ENCODE results near the gene BST2.

The BST2 gene

GRCh38 chr19:17405250-17406045, at the start of gene BST2:
Gene BST2, minus strand, starts transcription at chr19:17405630. Its CDS starts 55 bp downstream, at chr19:17405575.
- DNase-seq: no peak

DNA sequence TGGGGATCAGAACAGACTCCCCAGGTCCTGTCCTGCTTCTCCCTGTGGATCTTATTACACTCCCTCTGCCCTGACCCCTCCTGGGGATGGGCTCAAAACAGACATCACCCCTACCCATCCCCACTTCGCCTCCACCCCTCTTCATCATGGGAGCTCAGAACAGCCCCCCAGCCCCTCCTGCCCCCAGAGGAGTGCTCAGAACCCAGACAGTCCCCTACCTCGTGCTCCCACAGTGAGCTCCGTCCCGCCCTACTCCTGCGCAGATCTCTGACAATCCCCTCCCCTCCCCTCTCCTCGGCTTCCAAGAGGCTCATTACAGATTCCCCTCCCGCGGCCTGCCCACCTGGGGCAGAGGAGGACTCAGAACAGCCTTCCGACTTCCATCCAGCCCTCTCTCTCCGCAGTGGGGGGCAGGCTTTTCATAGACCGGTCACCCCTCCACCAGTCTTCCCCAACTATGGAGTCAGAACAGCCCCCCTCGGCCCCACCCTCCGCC, 49.2 kb upstream of the BST2 start:
- no peak for DNase-seq

DNA sequence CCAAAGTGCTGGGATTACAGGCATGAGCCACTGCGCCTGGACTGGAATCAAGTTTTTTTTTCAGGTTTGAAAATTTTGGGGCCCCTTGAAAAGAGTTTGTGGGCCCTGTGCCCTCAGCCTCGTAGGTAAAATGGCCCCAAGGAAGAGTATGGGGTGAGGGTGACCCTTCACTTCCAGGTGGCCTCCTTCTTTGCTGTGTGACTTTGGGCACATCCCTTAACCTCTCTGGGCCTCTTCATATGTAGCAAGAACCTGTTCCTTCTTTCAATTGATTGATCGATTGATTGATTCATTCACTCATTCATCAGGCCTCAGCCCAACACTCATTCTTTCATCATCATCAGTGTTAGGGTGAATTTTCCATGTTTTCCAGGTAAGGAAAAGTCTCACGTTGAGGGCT, 46.4 kb upstream of the BST2 start:
- no peak for DNase-seq

DNA sequence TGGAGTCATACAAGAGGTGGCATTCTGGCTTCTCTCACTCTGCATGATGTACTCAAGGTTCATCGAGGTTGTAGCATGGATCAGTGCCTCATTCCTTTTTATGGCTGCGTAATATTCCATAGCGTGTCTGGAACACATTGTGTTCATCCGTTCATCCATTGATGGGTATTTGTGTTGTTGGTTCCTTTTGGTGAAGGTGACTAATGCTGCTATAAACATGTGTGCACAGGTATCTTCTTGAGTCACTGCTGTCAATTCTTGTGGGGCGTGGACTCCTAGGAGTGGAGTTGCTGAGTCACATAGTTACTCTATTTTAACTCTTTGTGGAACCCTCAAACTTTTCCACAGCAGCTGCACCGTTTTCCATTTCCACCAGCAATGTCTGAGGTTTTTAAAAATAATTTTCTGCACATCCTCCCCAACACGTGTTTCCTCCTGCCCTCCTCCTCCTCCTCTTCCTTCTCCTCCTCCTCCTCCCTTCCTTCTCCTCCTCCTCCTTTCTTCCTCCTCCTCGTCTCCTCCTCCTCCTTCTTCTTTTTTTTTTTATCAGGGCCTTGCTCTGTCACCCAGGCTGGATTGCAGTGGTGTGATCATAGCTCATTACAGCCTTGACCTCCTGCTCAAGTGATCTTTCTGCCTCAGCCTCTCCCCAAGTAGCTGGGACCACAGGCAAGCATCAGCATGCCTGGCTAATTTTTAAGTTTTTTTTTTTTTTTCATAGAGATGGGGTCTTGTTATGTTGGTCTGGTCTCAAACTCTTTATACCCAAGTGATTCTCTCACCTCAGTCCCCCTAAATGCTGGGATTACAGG, 45.0 kb upstream of the BST2 start:
- no peak for DNase-seq

DNA sequence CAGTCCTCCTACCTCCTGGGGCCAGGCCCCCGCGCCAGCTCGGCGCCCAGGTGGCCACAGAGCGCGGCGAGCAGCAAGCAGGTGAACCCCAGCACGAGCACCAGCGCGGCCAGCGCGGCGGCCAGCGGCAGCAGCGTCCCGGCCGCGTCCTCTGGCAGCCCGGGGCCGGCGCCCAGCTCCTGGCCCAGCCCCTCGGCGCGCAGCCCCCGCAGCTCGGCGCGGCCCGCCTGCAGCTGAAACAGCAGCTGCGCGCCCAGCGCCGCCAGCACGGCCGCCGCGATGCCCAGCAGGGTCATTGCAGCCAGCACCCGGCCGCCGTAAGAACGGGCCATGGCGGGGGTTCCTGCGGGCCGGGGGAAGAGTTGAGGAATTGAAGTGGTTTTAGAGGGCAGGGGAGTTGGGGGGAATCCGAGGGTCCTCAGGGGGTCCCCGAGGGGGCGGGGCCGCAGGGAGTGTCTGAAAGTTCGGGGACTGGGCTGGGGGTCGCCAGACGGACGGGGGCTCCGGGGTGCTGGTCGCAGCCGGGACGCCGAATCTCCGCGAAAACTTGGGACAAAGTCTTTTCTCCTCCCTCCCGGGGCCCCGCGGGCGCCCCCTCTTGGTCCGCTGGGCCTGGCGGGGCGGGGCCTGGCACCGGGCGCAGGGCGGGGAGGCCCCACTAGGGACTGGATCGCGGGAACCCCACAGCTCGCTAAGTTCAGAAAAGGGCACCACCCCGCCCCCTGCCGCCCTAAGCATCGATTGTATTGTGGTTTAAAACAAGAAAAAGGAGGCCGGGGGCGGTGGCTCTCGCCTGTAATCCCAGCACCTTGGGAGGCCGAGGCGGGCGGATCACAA, 42.9 kb upstream of the BST2 start, which contains the start of gene TMEM221:
TSS of gene TMEM221 (minus strand) at position 538 of the 837 bp plus-strand sequence. CDS start at position 332, 206 bp downstream.
- DNase-seq: no peak

GRCh38 chr19:17447704-17448130, 42.3 kb upstream of the BST2 start:
- no peak for DNase-seq

DNA sequence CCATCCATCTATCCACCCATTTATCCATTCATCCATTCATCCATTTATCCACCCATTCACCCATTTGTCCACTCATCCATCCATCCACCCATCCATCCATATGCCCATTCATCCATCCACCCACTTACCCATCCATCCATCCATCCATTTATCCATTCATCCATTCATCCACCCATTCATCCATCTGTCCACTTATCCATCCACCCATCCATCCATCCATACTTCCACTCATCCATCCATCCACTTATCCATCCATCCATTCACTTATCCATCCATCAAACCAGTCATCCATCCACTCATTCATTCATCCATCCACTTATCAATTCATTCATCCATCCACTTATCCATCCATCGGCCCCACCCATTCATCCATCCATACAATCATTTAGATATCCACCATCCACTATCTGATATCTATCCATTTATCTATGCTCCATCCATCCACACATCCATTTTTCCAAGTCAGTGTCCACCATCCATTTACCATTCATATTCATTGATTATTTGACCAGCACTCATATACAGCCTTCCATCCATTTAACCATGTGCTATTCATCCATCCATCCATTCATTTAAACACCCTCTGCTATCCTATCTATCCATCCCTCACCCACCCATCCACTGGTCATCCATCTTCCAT, 40.2 kb upstream of the BST2 start:
- no peak for DNase-seq

- DNase-seq: no peak
Measured at GRCh38 chr19:17441241-17442021, 36.0 kb upstream of the BST2 start.

DNA sequence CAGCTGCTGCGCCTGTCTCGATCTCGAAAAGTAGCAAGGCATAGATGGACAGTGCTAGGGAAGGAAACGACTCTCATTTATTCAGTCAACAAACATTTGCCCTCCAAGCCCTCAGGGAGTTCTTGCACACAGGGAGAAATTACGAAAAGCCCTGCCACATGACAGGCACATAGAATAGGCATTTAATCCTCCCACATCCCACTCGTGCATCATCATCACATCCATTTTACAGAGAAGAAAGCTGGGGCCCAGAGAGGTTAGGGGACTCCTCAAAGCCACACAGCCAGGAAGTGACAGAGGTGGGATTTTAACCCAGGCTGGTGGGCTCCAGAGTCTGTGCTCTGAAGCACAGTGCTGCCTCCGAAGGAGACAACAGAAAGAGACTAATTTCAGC, 31.4 kb upstream of the BST2 start:
- DNase-seq: no peak

DNA sequence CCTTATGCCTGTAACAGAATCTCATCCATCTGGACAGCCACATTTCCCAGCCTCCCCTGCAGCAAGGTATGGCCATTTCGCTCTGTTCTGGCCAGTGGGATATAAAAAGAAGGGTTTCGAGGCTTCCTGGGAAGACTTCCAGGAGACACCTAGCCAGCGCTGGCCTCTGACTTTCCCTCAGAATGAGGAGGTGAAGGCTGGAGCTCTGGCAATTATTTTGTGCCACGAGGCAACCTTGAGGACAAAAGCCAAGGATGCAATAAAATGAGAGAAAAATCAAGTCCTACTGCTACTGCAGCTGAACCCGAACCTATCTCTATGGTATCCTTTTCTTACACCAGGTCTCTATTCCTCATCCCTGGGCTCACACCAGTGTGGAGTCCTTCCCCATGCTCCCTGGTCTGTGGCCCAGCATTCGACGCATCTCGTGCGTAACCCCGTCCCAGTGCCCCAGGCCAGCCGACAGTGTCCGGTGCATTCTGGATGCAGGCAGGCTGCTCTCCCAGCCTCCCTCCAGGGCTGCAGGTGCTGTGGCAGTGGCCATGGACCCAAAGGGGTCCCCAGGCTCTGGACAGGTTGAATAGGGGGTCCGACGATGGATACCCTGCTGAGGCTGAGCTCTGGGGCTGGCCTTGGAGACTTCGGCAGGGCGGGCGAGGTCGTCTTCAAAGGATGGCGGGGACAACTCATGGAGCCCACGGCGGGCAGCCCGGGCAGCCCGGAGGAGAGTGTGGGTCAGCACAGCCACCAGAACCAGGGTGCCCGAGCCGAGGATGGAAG, 30.9 kb upstream of the BST2 start:
- no peak for DNase-seq

DNA sequence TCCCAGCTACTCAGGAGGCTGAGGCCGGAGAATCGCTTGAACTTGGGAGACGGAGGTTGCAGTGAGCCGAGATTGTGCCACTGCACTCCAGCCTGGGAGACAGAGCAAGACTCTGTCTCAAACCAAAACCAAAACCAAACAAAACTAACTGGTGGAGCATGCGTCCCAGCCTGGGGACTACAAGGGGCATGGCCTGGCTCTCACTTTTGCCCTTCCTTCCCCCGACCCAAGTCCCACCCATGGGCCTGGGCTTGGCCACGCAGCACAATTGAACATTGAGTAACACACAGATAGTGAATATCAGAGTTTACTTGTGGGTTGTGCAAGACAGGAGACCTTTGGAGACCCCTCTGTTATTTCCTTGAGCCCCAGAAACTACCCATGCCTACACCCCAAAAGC, 29.8 kb upstream of the BST2 start:
- DNase-seq: no peak

DNA sequence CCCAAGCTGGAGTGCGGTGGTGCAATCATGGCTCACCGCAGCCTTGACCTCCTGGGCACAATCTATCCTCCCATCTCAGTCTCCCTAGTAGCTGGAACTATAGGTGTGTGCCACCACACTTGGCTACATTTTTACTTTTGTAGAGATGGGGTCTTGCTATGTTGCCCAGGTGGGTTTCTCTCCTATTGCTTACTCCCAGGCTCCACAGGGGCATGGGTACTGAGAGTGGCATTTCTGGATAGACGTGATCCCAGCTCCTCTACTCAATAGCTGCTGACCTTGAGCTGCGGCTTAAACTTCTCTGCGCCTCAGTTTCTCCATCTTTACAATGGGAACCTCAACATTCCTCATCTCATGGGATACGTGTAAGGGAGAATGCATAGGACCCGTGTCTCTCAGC, 26.0 kb upstream of the BST2 start:
- no peak for DNase-seq

DNA sequence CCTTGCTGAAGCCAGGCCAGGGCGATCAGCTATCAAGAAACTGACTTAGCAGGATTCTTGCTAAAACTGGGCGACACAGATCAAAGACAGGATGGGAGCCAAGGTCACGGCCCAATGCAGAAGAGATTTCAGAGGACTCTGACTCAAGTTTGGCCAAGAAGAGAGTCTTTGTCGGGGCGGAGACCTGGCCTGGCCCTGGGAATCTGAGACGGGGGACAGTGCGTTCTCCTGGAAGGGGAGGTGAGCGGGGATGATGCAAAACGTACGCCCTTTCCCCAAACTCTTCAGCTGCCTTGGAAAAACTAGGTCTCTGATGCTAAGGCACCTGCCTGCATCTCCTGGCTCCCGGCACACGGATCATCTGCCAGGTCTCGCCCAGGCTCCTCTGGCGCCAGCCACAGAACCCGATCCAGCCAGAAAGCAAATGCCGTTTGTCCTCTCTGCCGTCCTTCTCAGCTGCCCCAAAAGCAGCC, 24.2 kb upstream of the BST2 start:
- no peak for DNase-seq

DNA sequence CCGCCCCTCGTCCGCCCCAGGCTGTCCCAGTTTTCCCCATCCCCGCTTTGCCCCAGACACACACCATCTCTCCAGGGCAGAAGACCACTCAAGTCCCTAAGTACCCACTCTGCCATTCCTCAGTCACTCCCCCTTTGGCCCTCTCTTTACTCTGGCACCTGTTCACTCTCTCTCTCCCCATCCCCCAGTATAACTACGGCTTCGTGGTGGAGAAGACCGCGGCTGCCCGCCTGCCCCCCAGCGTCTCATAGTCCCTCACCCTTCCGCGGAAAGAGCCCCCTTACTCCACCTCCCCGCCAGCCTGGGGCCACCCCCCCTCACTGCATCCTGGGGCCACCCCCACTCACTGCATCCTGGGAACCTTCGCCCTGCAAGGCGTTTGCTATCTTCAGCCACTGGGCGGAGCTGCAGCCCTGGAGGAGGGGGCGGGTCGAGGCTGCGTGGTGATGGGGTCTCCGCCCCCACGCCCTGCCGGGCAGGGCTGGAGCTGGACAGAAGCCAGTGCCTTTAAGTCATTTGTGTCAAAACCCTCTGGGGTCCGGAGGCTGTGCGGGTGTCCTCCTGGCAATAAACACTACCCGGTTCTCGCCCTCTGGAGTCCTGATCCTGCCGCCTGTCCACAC, 19.4 kb upstream of the BST2 start:
- DNase-seq: no peak

DNA sequence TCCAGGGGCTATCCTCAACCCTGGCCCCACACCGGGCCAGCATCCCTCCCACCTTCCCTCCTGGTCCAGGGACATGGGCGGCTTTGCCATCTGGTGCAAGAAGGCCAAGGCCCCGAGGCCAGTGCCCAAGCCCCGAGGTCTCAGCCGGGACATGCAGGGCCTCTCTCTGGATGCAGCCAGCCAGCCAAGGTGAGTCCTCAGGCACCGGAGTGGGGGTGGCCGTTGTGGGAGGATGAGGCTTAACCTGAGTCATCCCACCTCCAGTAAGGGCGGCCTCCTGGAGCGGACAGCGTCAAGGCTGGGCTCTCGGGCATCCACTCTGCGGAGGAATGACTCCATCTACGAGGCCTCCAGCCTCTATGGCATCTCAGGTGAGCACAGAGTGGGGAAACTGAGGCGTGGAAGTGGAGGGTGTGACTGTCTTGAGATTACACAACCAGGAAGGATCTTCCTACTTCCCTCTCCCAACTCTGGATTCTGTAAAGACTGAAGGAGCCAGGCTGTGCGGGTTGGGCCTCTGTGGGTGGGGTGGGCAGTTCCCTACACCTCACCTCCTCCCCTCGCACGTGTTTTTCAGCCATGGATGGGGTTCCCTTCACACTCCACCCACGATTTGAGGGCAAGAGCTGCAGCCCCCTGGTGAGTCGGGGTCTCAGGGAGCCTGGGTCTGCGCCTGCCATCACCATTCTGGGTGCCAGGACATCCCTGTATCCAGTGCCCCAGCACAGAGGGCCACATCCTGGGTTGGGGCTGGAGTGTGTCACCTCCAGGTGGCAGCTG, 18.2 kb upstream of the BST2 start:
- no peak for DNase-seq

- DNase-seq: no peak
Measured at GRCh38 chr19:17421942-17422341, 16.5 kb upstream of the BST2 start.

GRCh38 chr19:17420475-17420924, 15.1 kb upstream of the BST2 start:
- peak in 1 of 2 experiments; percentile 35 for DNase-seq

GRCh38 chr19:17419621-17420474, 14.4 kb upstream of the BST2 start, which contains the start of gene MVB12A:
Gene MVB12A, plus strand, starts transcription at chr19:17420047. Its CDS starts 89 bp downstream, at chr19:17420136.
- peak; percentile 97 to 99 for DNase-seq
